Transverse colon (tissue), 4 donors: ENCODE data around the gene PSMC6. TPM values are rescaled to one million over a fixed set of nuclear protein-coding genes. Genes with fewer than 3 reads are reported as not detected.

Experiments used
- DNase-seq: peaks from one replicate; pipeline ENCODE4 v3.0.0-alpha.2; 2019
- H3K27ac ChIP-seq, 4 donors: fragments of 200-600 bp; sonication (generic); 2 replicates each; pipeline ENCODE4 v1.5.1; 2016 to 2018; ENCODE audit warnings: inconsistent platforms in 4 of 4
- H3K27me3 ChIP-seq: fragments of 200-600 bp; sonication (generic); 2 replicates; pipeline ENCODE4 v1.5.1; 2017; ENCODE audit warnings: inconsistent platforms
- H3K36me3 ChIP-seq, 4 donors: fragments of 200-600 bp; sonication (generic); 2 replicates each; pipeline ENCODE4 v1.5.1; 2017 to 2019; ENCODE audit warnings: inconsistent platforms in 4 of 4
- H3K4me1 ChIP-seq, 4 donors: fragments of 200-600 bp; sonication (generic); 2 replicates each; pipeline ENCODE4 v1.5.1; 2017 to 2020; ENCODE audit warnings: inconsistent platforms in 4 of 4
- H3K4me3 ChIP-seq, 4 donors: fragments of 200-600 bp; sonication (generic); 1 replicate in 1 of 4; 2 replicates in 3 of 4; pipeline versions ENCODE4 v1.5.1 to v1.6.1; 2017 to 2019; ENCODE audit warnings: inconsistent platforms in 4 of 4
- H3K9me3 ChIP-seq, 2 donors: fragments of 200-600 bp; sonication (generic); 2 replicates each; pipeline ENCODE4 v1.5.1; 2017 to 2019; ENCODE audit warnings: inconsistent platforms in 2 of 2
- EP300 ChIP-seq: sonication (generic); formaldehyde crosslinking; IDR thresholded peaks from one replicate; pipeline ENCODE4 v1.6.1; 2017; ENCODE audit warnings: antibody characterized with exemption, low read depth
- POLR2A ChIP-seq: fragments of 450-650 bp; IDR thresholded peaks from one replicate; pipeline ENCODE4 v1.6.1; 2016; ENCODE audit warnings: antibody characterized with exemption, mild to moderate bottlenecking, moderate library complexity
- POLR2AphosphoS5 ChIP-seq, 3 donors: sonication (generic); formaldehyde crosslinking; IDR thresholded peaks; one replicate each; pipeline ENCODE4 v1.6.1; 2016; ENCODE audit warnings: antibody characterized with exemption in 3 of 3
- WGBS, 2 donors: methylation state at CpG; one replicate each; pipeline ENCODE4 v1.1.5; 2018; ENCODE audit warnings: low coverage in 1 of 2; 5-methylcytosine and 5-hydroxymethylcytosine counted together
- in situ Hi-C, 4 donors: fragments of 200-750 bp; cut with MboI; loops; one replicate each; pipeline versions ENCODE4 v1.15.0 to v1.15.1; 2017; ENCODE audit warnings: low sequenced_read_pairs in 3 of 4, low pct_ligation_motif_present in 1 of 4, low pct_unique_long_range_greater_than_20kb in 1 of 4
- intact Hi-C: fragments of 100-400 bp; cut with DNase I; formaldehyde crosslinking; loops from one replicate; pipeline ENCODE4 v1.15.1; 2023; ENCODE audit warnings: low total_unique reads
- total RNA-seq, 4 donors: library from RNA; depleted of rRNA; stranded (reverse); fragments of >200 nt; gene quantifications; one replicate each; pipeline ENCODE4 v1.1.0, GENCODE V29; 2016
- TF ChIP-seq, protein P1 (sequence below), 5 experiments: fragments of 200-600 bp in 3 of 5; fragments of 450-650 bp in 2 of 5; sonication (generic) in 3 of 5; IDR thresholded peaks; 1 replicate in 2 of 5; 2 replicates in 3 of 5; pipeline ENCODE4 v1.5.1; 2016 to 2017; ENCODE audit warnings: antibody characterized with exemption in 5 of 5, inconsistent platforms in 3 of 5, mild to moderate bottlenecking in 2 of 5, moderate library complexity in 1 of 5

PSMC6 gene
- total RNA-seq, 4 donors from 2014 or later = 6.8 to 87.8 (median 47.8) TPM

DNA sequence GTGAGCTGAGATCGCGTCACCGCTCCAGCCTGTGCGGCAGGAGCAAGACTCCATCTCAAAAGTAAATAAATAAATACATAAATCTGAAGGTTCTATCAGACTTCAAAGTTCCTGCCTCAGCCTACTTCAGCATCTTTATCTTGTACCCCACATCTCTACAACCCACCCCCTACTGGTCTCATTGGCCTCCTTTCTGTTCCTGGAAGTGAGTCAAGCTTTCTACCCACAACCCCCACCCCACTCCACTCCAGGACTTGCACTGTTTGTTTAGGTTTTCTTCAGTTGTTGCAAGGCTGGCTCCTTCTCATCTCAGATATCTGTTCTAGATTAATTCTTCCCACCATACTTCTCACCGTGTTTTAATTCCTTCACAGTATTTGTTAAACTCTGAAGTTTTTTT lies 714 bp upstream of the PSMC6 start:
- Histone ChIP-seq H3K27me3 (no peaks in the 10 kb centered on the region), H3K36me3 (peaks cover 0 to 19% (median 7%) of the 10 kb centered on the region in 4 donors), H3K4me1 (peaks cover 6 to 35% (median 17%) of the 10 kb centered on the region in 4 donors), H3K9me3 (no peaks in the 10 kb centered on the region), H3K27ac (peak overlapping the region; percentile 85 to 95 (median 90)), H3K4me3 (peak overlapping the region; percentile 6 to 84 (median 68))
- TF ChIP-seq POLR2A = no peak
- TF ChIP-seq EP300 = no peak
- TF ChIP-seq POLR2AphosphoS5 (IDR thresholded peaks at IDR 0.05) = no peak
- TF ChIP-seq, protein P1, sequence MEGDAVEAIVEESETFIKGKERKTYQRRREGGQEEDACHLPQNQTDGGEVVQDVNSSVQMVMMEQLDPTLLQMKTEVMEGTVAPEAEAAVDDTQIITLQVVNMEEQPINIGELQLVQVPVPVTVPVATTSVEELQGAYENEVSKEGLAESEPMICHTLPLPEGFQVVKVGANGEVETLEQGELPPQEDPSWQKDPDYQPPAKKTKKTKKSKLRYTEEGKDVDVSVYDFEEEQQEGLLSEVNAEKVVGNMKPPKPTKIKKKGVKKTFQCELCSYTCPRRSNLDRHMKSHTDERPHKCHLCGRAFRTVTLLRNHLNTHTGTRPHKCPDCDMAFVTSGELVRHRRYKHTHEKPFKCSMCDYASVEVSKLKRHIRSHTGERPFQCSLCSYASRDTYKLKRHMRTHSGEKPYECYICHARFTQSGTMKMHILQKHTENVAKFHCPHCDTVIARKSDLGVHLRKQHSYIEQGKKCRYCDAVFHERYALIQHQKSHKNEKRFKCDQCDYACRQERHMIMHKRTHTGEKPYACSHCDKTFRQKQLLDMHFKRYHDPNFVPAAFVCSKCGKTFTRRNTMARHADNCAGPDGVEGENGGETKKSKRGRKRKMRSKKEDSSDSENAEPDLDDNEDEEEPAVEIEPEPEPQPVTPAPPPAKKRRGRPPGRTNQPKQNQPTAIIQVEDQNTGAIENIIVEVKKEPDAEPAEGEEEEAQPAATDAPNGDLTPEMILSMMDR (IDR thresholded peaks at IDR 0.05) = no peak
- 61 to 81% methylated on average over 2 to 5 of the region's 5 CpGs for WGBS, 2 donors
- intact Hi-C loops (no loop called here), in situ Hi-C loops (no loop called here)
- no peak for DNase-seq

DNA sequence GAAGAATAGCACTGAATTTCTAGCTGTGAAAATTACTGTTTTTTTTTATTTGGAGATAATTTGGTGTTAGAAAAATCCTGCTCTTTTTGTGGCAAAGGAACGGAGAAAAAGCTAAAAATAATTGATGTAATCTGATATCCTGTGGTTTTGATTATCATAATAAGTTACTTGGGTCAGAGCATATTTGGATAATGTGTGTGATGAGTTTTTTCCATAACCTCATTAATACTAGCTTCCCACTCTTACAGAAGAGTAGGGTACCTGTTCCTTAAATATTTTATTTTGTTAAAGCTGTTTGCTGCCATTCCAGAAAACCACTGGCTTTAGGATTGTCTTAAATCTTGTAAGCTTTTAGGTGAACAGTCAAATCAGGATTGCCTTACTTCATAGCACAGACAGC lies 4.7 kb downstream of the PSMC6 start:
- peaks cover 6 to 19% (median 12%) of the 10 kb centered on the region in 4 donors for H3K4me1 ChIP-seq

DNA sequence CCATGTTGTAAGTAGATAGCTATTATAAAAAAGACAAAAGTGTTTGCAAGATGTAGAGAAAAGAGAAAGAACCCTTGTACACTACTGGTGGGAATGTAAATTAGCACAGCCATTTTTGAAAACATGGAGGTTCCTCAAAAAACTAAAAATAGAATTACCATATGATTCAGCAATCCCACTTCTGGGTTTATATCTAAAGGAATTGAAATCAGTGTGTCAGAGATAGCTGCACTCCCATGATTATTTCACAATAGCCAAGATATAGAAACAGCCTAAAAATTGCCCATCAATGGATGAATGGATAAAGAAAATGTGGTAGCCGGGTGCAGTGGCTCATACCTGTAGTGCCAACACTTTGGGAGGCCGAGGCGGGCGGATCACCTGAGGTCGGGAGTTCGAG lies 9.2 kb downstream of the PSMC6 start:
- Histone ChIP-seq H3K36me3 (peaks cover 2 to 80% (median 39%) of the 10 kb centered on the region in 4 donors), H3K27ac (no peak overlapping the region), H3K27me3 (no peaks in the 10 kb centered on the region), H3K9me3 (no peaks in the 10 kb centered on the region), H3K4me1 (no peaks in the 10 kb centered on the region), H3K4me3 (no peak overlapping the region)
- TF ChIP-seq, protein P1 (IDR thresholded peaks at IDR 0.05) = no peak
- TF ChIP-seq POLR2AphosphoS5 (IDR thresholded peaks at IDR 0.05) (no peak), EP300 (no peak), POLR2A (no peak)
- in situ Hi-C loops (no loop called here), intact Hi-C loops (no loop called here)
- DNase-seq = no peak
- 96 to 100% methylated on average over 6 of the region's 6 CpGs for WGBS, 2 donors

More for the DNA sequence above, 4.7 kb downstream of the PSMC6 start:
- no peaks in the 10 kb centered on the region for H3K9me3 ChIP-seq
- no peak overlapping the region for H3K27ac ChIP-seq
- peaks cover 0 to 64% (median 29%) of the 10 kb centered on the region in 4 donors for H3K36me3 ChIP-seq
- no peaks in the 10 kb centered on the region for H3K27me3 ChIP-seq
- intact Hi-C loops (loop anchor here (2.0 kb wide), 1 partner anchor 63 kb away; no protein-coding TSS in a partner anchor), in situ Hi-C loops (no loop called here)
- H3K4me3 ChIP-seq = no peak overlapping the region
- TF ChIP-seq POLR2A (no peak), POLR2AphosphoS5 (IDR thresholded peaks at IDR 0.05) (no peak), EP300 (no peak)
- TF ChIP-seq, protein P1 (IDR thresholded peaks at IDR 0.05) = no peak
- WGBS, 2 donors = 57 to 61% methylated on average over 1 of the region's 1 CpG
- no peak for DNase-seq

DNA sequence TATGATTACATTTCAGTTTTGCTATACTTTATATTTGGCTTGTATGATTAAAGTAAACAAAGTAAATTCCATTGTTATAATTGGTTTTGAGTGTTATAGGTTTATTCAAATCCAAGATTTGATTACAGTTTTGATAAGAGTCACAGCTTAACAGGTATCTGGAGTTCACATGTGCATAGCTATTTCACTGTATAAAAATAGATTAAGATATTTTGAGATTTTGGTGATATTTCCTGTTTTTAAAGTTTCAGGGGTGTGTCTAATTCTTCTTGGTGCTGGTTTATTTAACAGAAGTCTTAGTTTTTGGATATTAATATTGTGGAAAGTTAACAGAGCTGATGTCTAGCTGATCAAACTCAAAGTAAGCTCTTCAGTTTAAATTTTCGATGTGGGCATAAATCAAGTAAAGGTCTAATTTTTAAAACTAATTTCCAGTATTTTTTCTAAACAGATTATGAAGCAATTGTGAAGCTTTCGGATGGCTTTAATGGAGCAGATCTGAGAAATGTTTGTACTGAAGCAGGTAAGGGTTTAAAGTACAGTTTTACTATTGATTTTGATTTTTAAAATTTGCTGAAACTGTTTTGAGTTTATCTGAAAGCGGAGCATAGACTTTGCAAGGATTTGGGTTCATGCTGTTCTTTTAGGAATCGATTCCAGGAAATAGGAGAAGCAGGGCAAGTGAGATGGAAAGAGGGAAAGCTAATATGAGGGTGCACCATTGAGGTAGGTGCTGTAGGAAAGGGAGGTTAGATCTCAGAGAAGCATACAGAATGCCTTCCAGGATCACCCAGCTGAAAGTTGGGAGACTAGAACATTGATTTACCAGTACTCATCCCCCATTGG lies 16.7 kb downstream of the PSMC6 start:
- in situ Hi-C loops = no loop called here
- no peaks in the 10 kb centered on the region for H3K27me3 ChIP-seq

More for the DNA sequence above, 16.7 kb downstream of the PSMC6 start:
- peaks cover 0 to 65% (median 29%) of the 10 kb centered on the region in 4 donors for H3K36me3 ChIP-seq
- intact Hi-C loops = no loop called here
- no peaks in the 10 kb centered on the region for H3K4me1 ChIP-seq
- no peak overlapping the region for H3K4me3 ChIP-seq
- 95 to 100% methylated on average over 4 of the region's 4 CpGs for WGBS, 2 donors
- H3K9me3 ChIP-seq = no peaks in the 10 kb centered on the region
- no peak for DNase-seq
- H3K27ac ChIP-seq = no peak overlapping the region
- TF ChIP-seq POLR2AphosphoS5 (IDR thresholded peaks at IDR 0.05) (no peak), POLR2A (no peak), EP300 (no peak)
- TF ChIP-seq, protein P1 (IDR thresholded peaks at IDR 0.05) = no peak
